ENCODE data around the gene ARMC8.

The ARMC8 gene

GRCh38 chr3:138227650-138228049 lies 40.5 kb downstream of the ARMC8 start:
- ATAC-seq, result peak; percentile 52; the same call in 2 of the 3 replicates

GRCh38 chr3:138230525-138230924 lies 43.4 kb downstream of the ARMC8 start:
- ATAC-seq, result peak; percentile 31; the same call in 1 of the 3 replicates
- TF ChIP-seq ISL1 (CRISPR knock-in tag; IDR thresholded peaks at IDR 0.05) (no peak), TOX (CRISPR knock-in tag; IDR thresholded peaks at IDR 0.05; ENCODE audit: borderline replicate concordance) (no peak), ZC3H10 (CRISPR knock-in tag; IDR thresholded peaks at IDR 0.05) (no peak), CSDC2 (CRISPR knock-in tag; IDR thresholded peaks at IDR 0.05) (no peak), ZFP30 (CRISPR knock-in tag; IDR thresholded peaks at IDR 0.05) (no peak), TSHZ2 (CRISPR knock-in tag; IDR thresholded peaks at IDR 0.05) (no peak), CREB5 (CRISPR knock-in tag; IDR thresholded peaks at IDR 0.05; ENCODE audit: low read depth) (no peak), ZNF8 (CRISPR knock-in tag; IDR thresholded peaks at IDR 0.05) (no peak), RARB (CRISPR knock-in tag; IDR thresholded peaks at IDR 0.05) (no peak), ESRRG (CRISPR knock-in tag; IDR thresholded peaks at IDR 0.05) (no peak), ARNTL (CRISPR knock-in tag; IDR thresholded peaks at IDR 0.05; ENCODE audit: borderline replicate concordance, low read depth) (no peak), SNAI2 (CRISPR knock-in tag; IDR thresholded peaks at IDR 0.05) (no peak), ZNF70 (CRISPR knock-in tag; IDR thresholded peaks at IDR 0.05) (no peak)

More at GRCh38 chr3:138227650-138228049, 40.5 kb downstream of the ARMC8 start:
- TF ChIP-seq PATZ1 (CRISPR knock-in tag; IDR thresholded peaks at IDR 0.05; ENCODE audit: borderline replicate concordance) (no peak), ZNF8 (CRISPR knock-in tag; IDR thresholded peaks at IDR 0.05) (no peak), ZFP30 (CRISPR knock-in tag; IDR thresholded peaks at IDR 0.05) (no peak), ARNTL (CRISPR knock-in tag; IDR thresholded peaks at IDR 0.05; ENCODE audit: borderline replicate concordance, low read depth) (no peak), ZNF70 (CRISPR knock-in tag; IDR thresholded peaks at IDR 0.05) (no peak), TCF4 (CRISPR knock-in tag; IDR thresholded peaks at IDR 0.05; ENCODE audit: borderline replicate concordance) (no peak), SNAI2 (CRISPR knock-in tag; IDR thresholded peaks at IDR 0.05) (no peak), ISL1 (CRISPR knock-in tag; IDR thresholded peaks at IDR 0.05) (no peak), CSRNP3 (CRISPR knock-in tag; IDR thresholded peaks at IDR 0.05) (no peak), GLIS3 (CRISPR knock-in tag; IDR thresholded peaks at IDR 0.05) (no peak), POU6F1 (CRISPR knock-in tag; IDR thresholded peaks at IDR 0.05; ENCODE audit: borderline replicate concordance, low read depth) (no peak), ESRRG (CRISPR knock-in tag; IDR thresholded peaks at IDR 0.05) (no peak), OSR1 (CRISPR knock-in tag; IDR thresholded peaks at IDR 0.05) (no peak), ZC3H10 (CRISPR knock-in tag; IDR thresholded peaks at IDR 0.05) (no peak), ZFP3 (CRISPR knock-in tag; IDR thresholded peaks at IDR 0.05) (no peak), ZNF565 (CRISPR knock-in tag; conservative IDR thresholded peaks at IDR 0.05; ENCODE audit: low read depth) (no peak), TSHZ2 (CRISPR knock-in tag; IDR thresholded peaks at IDR 0.05) (no peak)
